Endothelial cell of umbilical vein (primary cell): ENCODE data around the gene RLIM. TPM values are rescaled to one million over a fixed set of nuclear protein-coding genes. Genes with fewer than 3 reads are reported as not detected.

ENCODE experiments used
- BruUV-seq: library from RNA; stranded (reverse); fragments of 400-500 nt; replicated peaks from 2 replicates; lab custom pipeline; 2021; lab: Mats Ljungman, UMichigan
- CTCF ChIA-PET: fragments of 300-600, 350-600 bp; sonication (Branson Sonifier 250); formaldehyde crosslinking; loops from one replicate; lab custom pipeline; 2021; ENCODE audit warnings: antibody characterized with exemption, inconsistent platforms; lab: Charles Lee
- POLR2A ChIA-PET: fragments of 300-600, 350-600 bp; sonication (Branson Sonifier 250); formaldehyde crosslinking; loops from one replicate; lab custom pipeline; 2021; ENCODE audit warnings: antibody characterized with exemption, inconsistent platforms; lab: Charles Lee
- DNase-seq: peaks from one replicate; pipeline ENCODE4 v3.0.0-alpha.2; 2011; ENCODE audit warnings: low read depth, low spot score
- FAIRE-seq: peaks from 2 replicates; lab custom pipeline; 2011; peaks lifted over from hg19 to GRCh38; lab: Jason Lieb, UNC
- H2AFZ ChIP-seq: 2 replicates; pipeline ENCODE4 v1.6.0; 2012; ENCODE audit warnings: low read depth, low read length, control low read depth, inconsistent platforms
- H3K27ac ChIP-seq: 2 replicates; pipeline ENCODE4 v1.5.1; 2011; ENCODE audit warnings: low read depth, mild to moderate bottlenecking, control low read depth, low read length, moderate library complexity; ENCODE audit not compliant: insufficient read depth
- H3K27me3 ChIP-seq, 2 experiments: 2 replicates each; pipeline versions ENCODE4 v1.6.0 to v1.6.1; 2011; ENCODE audit warnings: low read length in 2 of 2, mixed read lengths in 1 of 2; ENCODE audit not compliant: control insufficient read depth in 2 of 2, insufficient read depth in 2 of 2
- H3K36me3 ChIP-seq, 2 experiments: 2 replicates in 1 of 2; 3 replicates in 1 of 2; pipeline ENCODE4 v1.5.1; 2011; ENCODE audit warnings: low read length in 2 of 2, mild to moderate bottlenecking in 1 of 2, moderate library complexity in 1 of 2; ENCODE audit not compliant: control insufficient read depth in 2 of 2, insufficient read depth in 2 of 2; ENCODE audit errors: extremely low read depth in 1 of 2
- H3K4me1 ChIP-seq: 3 replicates; pipeline ENCODE4 v1.5.1; 2011; ENCODE audit warnings: mild to moderate bottlenecking, low read length; ENCODE audit not compliant: control insufficient read depth, insufficient read depth; ENCODE audit errors: extremely low read depth
- H3K4me2 ChIP-seq: 2 replicates; pipeline ENCODE4 v1.6.1; 2011; ENCODE audit warnings: low read length, control low read depth, mixed read lengths; ENCODE audit not compliant: insufficient read depth
- H3K4me3 ChIP-seq, 3 experiments: fragments of 200-600 bp in 1 of 3; sonication (generic), shearing (Covaris generic) in 1 of 3; replicated peaks in 1 of 3; 2 replicates each; pipeline ENCODE4 v1.5.1; 2011 to 2016; ENCODE audit warnings: control low read depth in 3 of 3, low read length in 3 of 3, mild to moderate bottlenecking in 2 of 3, inconsistent platforms in 1 of 3, low read depth in 1 of 3, moderate library complexity in 1 of 3; ENCODE audit not compliant: insufficient read depth in 1 of 3
- H3K79me2 ChIP-seq: 2 replicates; pipeline ENCODE4 v1.6.0; 2012; ENCODE audit warnings: low read length, inconsistent platforms; ENCODE audit not compliant: control insufficient read depth, insufficient read depth
- H3K9ac ChIP-seq: replicated peaks from 2 replicates; pipeline ENCODE3; 2011; ENCODE audit warnings: low read length, control low read depth; ENCODE audit not compliant: insufficient read depth; ENCODE audit errors: extremely low read depth
- H3K9me1 ChIP-seq: replicated peaks from 3 replicates; pipeline ENCODE4 v1.6.0; 2011; ENCODE audit warnings: mild to moderate bottlenecking, low read length; ENCODE audit not compliant: control insufficient read depth, insufficient read depth; ENCODE audit errors: extremely low read depth
- H3K9me3 ChIP-seq: replicated peaks from 2 replicates; pipeline ENCODE4 v1.5.1; 2012; ENCODE audit warnings: low read length, inconsistent platforms; ENCODE audit not compliant: control insufficient read depth, insufficient read depth
- H4K20me1 ChIP-seq: replicated peaks from 2 replicates; pipeline ENCODE3; 2011; ENCODE audit warnings: mild to moderate bottlenecking, low read length; ENCODE audit not compliant: control insufficient read depth, insufficient read depth; ENCODE audit errors: extremely low read depth
- EZH2 ChIP-seq: IDR thresholded peaks from 2 replicates; pipeline ENCODE4 v1.6.1; 2012; ENCODE audit warnings: borderline replicate concordance, low read depth, mild to moderate bottlenecking, moderate library complexity, low read length, inconsistent platforms; ENCODE audit not compliant: severe bottlenecking
- FOS ChIP-seq: IDR thresholded peaks from 2 replicates; pipeline ENCODE4 v1.6.1; 2011; ENCODE audit warnings: mild to moderate bottlenecking, low read length, moderate library complexity, borderline replicate concordance; ENCODE audit not compliant: insufficient read depth
- GATA2 ChIP-seq: IDR thresholded peaks from 2 replicates; pipeline ENCODE4 v1.7.0; 2011; ENCODE audit warnings: low read depth, mild to moderate bottlenecking, moderate library complexity, mixed read lengths, low read length; ENCODE audit not compliant: insufficient read length, insufficient read depth
- JUN ChIP-seq: IDR thresholded peaks from 2 replicates; pipeline ENCODE4 v1.6.1; 2011; ENCODE audit warnings: borderline replicate concordance, low read depth; ENCODE audit not compliant: insufficient read length, insufficient read depth
- MAX ChIP-seq: IDR thresholded peaks from 2 replicates; pipeline ENCODE4 v1.6.1; 2011; ENCODE audit not compliant: insufficient read depth, insufficient read length
- MYC ChIP-seq: IDR thresholded peaks from one replicate; pipeline ENCODE4 v1.6.1; 2011; ENCODE audit warnings: mild to moderate bottlenecking, low read depth, low read length
- POLR2A ChIP-seq: IDR thresholded peaks from 2 replicates; pipeline ENCODE4 v1.6.1; 2012; ENCODE audit warnings: low read depth, mild to moderate bottlenecking, control low read depth, low read length
- POLR2AphosphoS5 ChIP-seq: IDR thresholded peaks from 2 replicates; pipeline ENCODE4 v1.6.1; 2012; ENCODE audit warnings: low read depth, mild to moderate bottlenecking, control low read depth, low read length, moderate library complexity; ENCODE audit not compliant: insufficient read depth
- dilution Hi-C: fragments of 300-500 bp; cut with MboI; formaldehyde crosslinking; loops from one replicate; pipeline ENCODE4 v1.15.0; 2019; ENCODE audit warnings: low sequenced_read_pairs; ENCODE audit not compliant: extremely low pct_ligation_motif_present
- intact Hi-C: fragments of 100-400 bp; cut with micrococcal nuclease; formaldehyde crosslinking; loops from one replicate; pipeline ENCODE4 v1.10.0; 2022
- polyA plus RNA-seq, 4 experiments: library from polyadenylated mRNA; depleted of rRNA in 3 of 4; stranded (reverse) in 3 of 4; unstranded in 1 of 4; fragments of >200 nt; gene quantifications; 2 replicates each; pipeline versions ENCODE4 v1.2.1 to v1.2.3, GENCODE V29; 2011 to 2012; ENCODE audit warnings: missing spikeins in 1 of 4
- total RNA-seq: library from RNA; stranded (reverse); gene quantifications from 2 replicates; pipeline ENCODE4 v1.2.3, GENCODE V29; 2021
- TF ChIP-seq, protein P1 (sequence below), 2 donors: IDR thresholded peaks; 1 replicate in 1 of 2; 2 replicates in 1 of 2; pipeline ENCODE4 v1.5.1; 2011; ENCODE audit warnings: low read length in 2 of 2, mild to moderate bottlenecking in 2 of 2, moderate library complexity in 2 of 2, control low read depth in 1 of 2, inconsistent platforms in 1 of 2, low read depth in 1 of 2; ENCODE audit not compliant: insufficient read depth in 1 of 2; ENCODE audit errors: extremely low read depth in 1 of 2

RLIM gene
- total and polyA plus RNA-seq, 2 donors (not counting 3 experiments of a cell fraction or from before 2014, with no cell fraction given): 8.2 to 40.1 TPM

- Histone ChIP-seq H3K9me1 (no peaks in the 10 kb centered on the region), H4K20me1 (no peaks in the 10 kb centered on the region), H3K4me2 (no peak overlapping the region), H3K27ac (no peak overlapping the region), H3K9ac (no peak overlapping the region), H3K9me3 (no peaks in the 10 kb centered on the region), H2AFZ (no peak overlapping the region), H3K79me2 (no peaks in the 10 kb centered on the region), H3K27me3 (no peaks in the 10 kb centered on the region), H3K4me1 (no peaks in the 10 kb centered on the region), H3K4me3 (no peak overlapping the region), H3K36me3 (no peaks in the 10 kb centered on the region)
- ChIA-PET POLR2A (no interaction called here), CTCF (no interaction called here)
- intact Hi-C loops: loop anchor here (5.0 to 10.0 kb wide), 2 partner anchors 417 to 1050 kb away; no protein-coding TSS in a partner anchor
- no TSS peak for BruUV-seq
- DNase-seq (no peak), FAIRE-seq (no peak)
- dilution Hi-C loops: no loop called here
- TF ChIP-seq EZH2 (no peak), MYC (no peak), JUN (no peak), POLR2AphosphoS5 (no peak), GATA2 (no peak), POLR2A (no peak), MAX (no peak), FOS (no peak)
- TF ChIP-seq, protein P1, sequence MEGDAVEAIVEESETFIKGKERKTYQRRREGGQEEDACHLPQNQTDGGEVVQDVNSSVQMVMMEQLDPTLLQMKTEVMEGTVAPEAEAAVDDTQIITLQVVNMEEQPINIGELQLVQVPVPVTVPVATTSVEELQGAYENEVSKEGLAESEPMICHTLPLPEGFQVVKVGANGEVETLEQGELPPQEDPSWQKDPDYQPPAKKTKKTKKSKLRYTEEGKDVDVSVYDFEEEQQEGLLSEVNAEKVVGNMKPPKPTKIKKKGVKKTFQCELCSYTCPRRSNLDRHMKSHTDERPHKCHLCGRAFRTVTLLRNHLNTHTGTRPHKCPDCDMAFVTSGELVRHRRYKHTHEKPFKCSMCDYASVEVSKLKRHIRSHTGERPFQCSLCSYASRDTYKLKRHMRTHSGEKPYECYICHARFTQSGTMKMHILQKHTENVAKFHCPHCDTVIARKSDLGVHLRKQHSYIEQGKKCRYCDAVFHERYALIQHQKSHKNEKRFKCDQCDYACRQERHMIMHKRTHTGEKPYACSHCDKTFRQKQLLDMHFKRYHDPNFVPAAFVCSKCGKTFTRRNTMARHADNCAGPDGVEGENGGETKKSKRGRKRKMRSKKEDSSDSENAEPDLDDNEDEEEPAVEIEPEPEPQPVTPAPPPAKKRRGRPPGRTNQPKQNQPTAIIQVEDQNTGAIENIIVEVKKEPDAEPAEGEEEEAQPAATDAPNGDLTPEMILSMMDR (IDR thresholded peaks at IDR 0.05; ENCODE audit: extremely low read depth in 1 of 2, insufficient read depth in 1 of 2, low read depth in 1 of 2, low read length in 2 of 2): no peak
These were observed 62.5 kb downstream of the RLIM start for GRCh38 chrX:74551934-74552333.
